ENCODE data around the gene KCNT2. TPM values are rescaled to one million over a fixed set of nuclear protein-coding genes. Genes with fewer than 3 reads are reported as not detected.

Gene KCNT2
- total RNA-seq, 1 experiment from 2014 or later: 9.1 TPM

- no peak overlapping the region for H3K4me2 ChIP-seq (ENCODE audit: insufficient read depth, insufficient read length, low read length)
- H3K23me2 ChIP-seq (ENCODE audit: insufficient read length, low read depth, low read length, poor library complexity, severe bottlenecking): no peaks in the 10 kb centered on the region
- TF ChIP-seq CTCF (conservative IDR thresholded peaks at IDR 0.05): no peak
- Mint-ChIP-seq H3K4me1 (peaks cover 0 to 4% of the 10 kb centered on the region in 2 experiments; a peak in 1 of 4 replicates), H3K36me3 (ENCODE audit: insufficient read depth in 1 of 3, low read depth in 3 of 3) (peaks cover 4 to 26% (median 12%) of the 10 kb centered on the region in 3 experiments; a peak in 5 of 7 replicates), H3K27me3 (ENCODE audit: low read depth) (no peaks in the 10 kb centered on the region), H3K4me3 (no peak overlapping the region), H3K27ac (peak overlapping the region in 1 of 3 experiments; percentile 3; a peak in 1 of 7 replicates), H3K9me3 (no peaks in the 10 kb centered on the region; a peak in 1 of 5 replicates)
- H2BK5ac ChIP-seq (ENCODE audit: insufficient read length, low read length): no peak overlapping the region
- H2AK5ac ChIP-seq (ENCODE audit: insufficient read length, low read length): no peak overlapping the region
- no peak for DNase-seq
- H3K4me1 ChIP-seq (ENCODE audit: insufficient read depth, low read length): no peaks in the 10 kb centered on the region
- H3K79me2 ChIP-seq (ENCODE audit: insufficient read depth, low read length): peaks cover 8% of the 10 kb centered on the region; the same call in 1 of the 2 replicates
- H2BK120ac ChIP-seq (ENCODE audit: low read depth, low read length, poor library complexity, severe bottlenecking): no peak overlapping the region
- no peak overlapping the region for H2BK12ac ChIP-seq (ENCODE audit: insufficient read length, low read depth, low read length)
- no peak overlapping the region for H3K27ac ChIP-seq (ENCODE audit: insufficient read length, low read depth, low read length)
- no peak overlapping the region for H3K4ac ChIP-seq (ENCODE audit: low read depth, low read length)
- H3T11ph ChIP-seq (ENCODE audit: low read length): no peak overlapping the region
- no peaks in the 10 kb centered on the region for H3K27me3 ChIP-seq (ENCODE audit: insufficient read depth, low read length)
- H2AFZ ChIP-seq (ENCODE audit: low read length): no peak overlapping the region
- H3K23ac ChIP-seq (ENCODE audit: insufficient read length, low read depth, low read length): no peak overlapping the region
- H3K56ac ChIP-seq (ENCODE audit: insufficient read length, low read depth, low read length): no peak overlapping the region
- no peak overlapping the region for H3K18ac ChIP-seq (ENCODE audit: insufficient read length, low read depth, low read length)
- H4K91ac ChIP-seq (ENCODE audit: insufficient read length, low read depth, low read length): no peak overlapping the region
- H2BK20ac ChIP-seq (ENCODE audit: low read depth, low read length, poor library complexity, severe bottlenecking): no peak overlapping the region
- H4K8ac ChIP-seq (replicated peaks; ENCODE audit: insufficient read length, low read depth, low read length): no peak overlapping the region
- no peak overlapping the region for H4K5ac ChIP-seq (ENCODE audit: insufficient read length, low read depth, low read length)
- no peak overlapping the region for H2BK15ac ChIP-seq (ENCODE audit: low read depth, low read length)
- no CpG with 5 or more reads among the region's 2 CpGs for WGBS (ENCODE audit: extremely low coverage, insufficient read length, low lambda C conversion rate)
- H3K9ac ChIP-seq (ENCODE audit: extremely low read depth, insufficient read length, low read length): no peak overlapping the region
- H3K14ac ChIP-seq (ENCODE audit: insufficient read depth, low read length): no peak overlapping the region
- no peaks in the 10 kb centered on the region for H4K20me1 ChIP-seq (ENCODE audit: control insufficient read depth, insufficient read depth, insufficient read length)
- H3K79me1 ChIP-seq (ENCODE audit: insufficient read depth, low read depth, low read length, poor library complexity, severe bottlenecking): no peaks in the 10 kb centered on the region
- H3K9me3 ChIP-seq (ENCODE audit: control insufficient read depth, low read depth, low read length): no peaks in the 10 kb centered on the region
Measured at GRCh38 chr1:196598942-196599748, 9.1 kb downstream of the KCNT2 start.

All from H9 (cell line).